ENCODE results near the gene ADGRE1.
"Not testable (repeated sequence)": the region's sequence is repeated elsewhere in the genome, so short reads cannot be mapped to it uniquely, and the experiment has no call there.

Gene ADGRE1

GRCh38 chr19:6865849-6866248 lies 21.5 kb upstream of the ADGRE1 start:
- Mint-ChIP-seq H3K4me3 (no peak overlapping the region), H3K27me3 (no peaks in the 10 kb centered on the region), H3K4me1 (peaks cover 26% of the 10 kb centered on the region), H3K36me3 (ENCODE audit: low read depth) (no peaks in the 10 kb centered on the region), H3K27ac (no peak overlapping the region), H3K9me3 (no peaks in the 10 kb centered on the region)
- ATAC-seq (no peak), DNase-seq (no peak)

GRCh38 chr19:6866741-6867151 lies 20.6 kb upstream of the ADGRE1 start:
- no peak overlapping the region for H3K27ac Mint-ChIP-seq
- H3K4me3 Mint-ChIP-seq: no peak overlapping the region
- no peak for ATAC-seq
- peaks cover 25% of the 10 kb centered on the region for H3K4me1 Mint-ChIP-seq
- H3K9me3 Mint-ChIP-seq: no peaks in the 10 kb centered on the region
- H3K27me3 Mint-ChIP-seq: no peaks in the 10 kb centered on the region
- no peak for DNase-seq
- H3K36me3 Mint-ChIP-seq (ENCODE audit: low read depth): no peaks in the 10 kb centered on the region

GRCh38 chr19:6868351-6868750 lies 19.0 kb upstream of the ADGRE1 start:
- ATAC-seq: no peak
- DNase-seq: no peak
- H3K9me3 Mint-ChIP-seq: no peaks in the 10 kb centered on the region
- no peak overlapping the region for H3K4me3 Mint-ChIP-seq
- H3K27me3 Mint-ChIP-seq: no peaks in the 10 kb centered on the region
- H3K36me3 Mint-ChIP-seq (ENCODE audit: low read depth): no peaks in the 10 kb centered on the region
- H3K27ac Mint-ChIP-seq: no peak overlapping the region
- H3K4me1 Mint-ChIP-seq: peaks cover 14% of the 10 kb centered on the region

GRCh38 chr19:6869151-6869882 lies 18.1 kb upstream of the ADGRE1 start:
- H3K27ac Mint-ChIP-seq; DNase-seq; H3K36me3 Mint-ChIP-seq (ENCODE audit: low read depth); ATAC-seq; H3K4me3 Mint-ChIP-seq; H3K27me3 Mint-ChIP-seq; H3K9me3 Mint-ChIP-seq: not testable (repeated sequence)
- peaks cover 10% of the 10 kb centered on the region for H3K4me1 Mint-ChIP-seq

GRCh38 chr19:6873708-6874431 lies 13.5 kb upstream of the ADGRE1 start:
- H3K27me3 Mint-ChIP-seq: peaks cover 2% of the 10 kb centered on the region
- peaks cover 5% of the 10 kb centered on the region for H3K4me1 Mint-ChIP-seq
- no peaks in the 10 kb centered on the region for H3K9me3 Mint-ChIP-seq
- DNase-seq (no peak), ATAC-seq (no peak)
- H3K27ac Mint-ChIP-seq: no peak overlapping the region
- H3K36me3 Mint-ChIP-seq (ENCODE audit: low read depth): no peaks in the 10 kb centered on the region
- no peak overlapping the region for H3K4me3 Mint-ChIP-seq

GRCh38 chr19:6875218-6875617 lies 12.2 kb upstream of the ADGRE1 start:
- ATAC-seq: no peak
- Mint-ChIP-seq H3K4me1 (peaks cover 5% of the 10 kb centered on the region), H3K27ac (no peak overlapping the region), H3K36me3 (ENCODE audit: low read depth) (no peaks in the 10 kb centered on the region), H3K4me3 (no peak overlapping the region), H3K9me3 (peaks cover 4% of the 10 kb centered on the region), H3K27me3 (peaks cover 2% of the 10 kb centered on the region)
- DNase-seq: no peak

GRCh38 chr19:6876748-6877147 lies 10.6 kb upstream of the ADGRE1 start:
- ATAC-seq (no peak), DNase-seq (no peak)
- Mint-ChIP-seq H3K36me3 (ENCODE audit: low read depth) (no peaks in the 10 kb centered on the region), H3K4me1 (peaks cover 5% of the 10 kb centered on the region), H3K9me3 (peaks cover 4% of the 10 kb centered on the region), H3K4me3 (no peak overlapping the region), H3K27ac (no peak overlapping the region), H3K27me3 (peaks cover 2% of the 10 kb centered on the region)

GRCh38 chr19:6877766-6878165 lies 9.6 kb upstream of the ADGRE1 start:
- DNase-seq (no peak), ATAC-seq (no peak)
- peaks cover 4% of the 10 kb centered on the region for H3K9me3 Mint-ChIP-seq
- H3K27me3 Mint-ChIP-seq: peaks cover 2% of the 10 kb centered on the region
- no peak overlapping the region for H3K27ac Mint-ChIP-seq
- H3K4me3 Mint-ChIP-seq: no peak overlapping the region
- H3K4me1 Mint-ChIP-seq: peaks cover 5% of the 10 kb centered on the region
- no peaks in the 10 kb centered on the region for H3K36me3 Mint-ChIP-seq (ENCODE audit: low read depth)

GRCh38 chr19:6886277-6886897 lies 992 bp upstream of the ADGRE1 start:
- H3K4me1 Mint-ChIP-seq: peaks cover 39% of the 10 kb centered on the region
- H3K36me3 Mint-ChIP-seq (ENCODE audit: low read depth): peaks cover 7% of the 10 kb centered on the region
- ATAC-seq (no peak), DNase-seq (no peak)
- no peak overlapping the region for H3K4me3 Mint-ChIP-seq
- H3K9me3 Mint-ChIP-seq: peaks cover 20% of the 10 kb centered on the region
- no peak overlapping the region for H3K27ac Mint-ChIP-seq
- peaks cover 2% of the 10 kb centered on the region for H3K27me3 Mint-ChIP-seq

GRCh38 chr19:6888967-6889366 lies 1.6 kb downstream of the ADGRE1 start:
- peaks cover 61% of the 10 kb centered on the region for H3K4me1 Mint-ChIP-seq
- H3K27me3 Mint-ChIP-seq: peaks cover 2% of the 10 kb centered on the region
- no peak overlapping the region for H3K4me3 Mint-ChIP-seq
- H3K9me3 Mint-ChIP-seq: peaks cover 34% of the 10 kb centered on the region
- DNase-seq (no peak), ATAC-seq (no peak)
- H3K27ac Mint-ChIP-seq: no peak overlapping the region
- H3K36me3 Mint-ChIP-seq (ENCODE audit: low read depth): peaks cover 13% of the 10 kb centered on the region

GRCh38 chr19:6890401-6890913 lies 3.1 kb downstream of the ADGRE1 start:
- Mint-ChIP-seq H3K9me3 (peaks cover 44% of the 10 kb centered on the region), H3K4me1 (peaks cover 61% of the 10 kb centered on the region), H3K4me3 (no peak overlapping the region), H3K36me3 (ENCODE audit: low read depth) (peaks cover 19% of the 10 kb centered on the region), H3K27me3 (peaks cover 2% of the 10 kb centered on the region), H3K27ac (no peak overlapping the region)
- DNase-seq (no peak), ATAC-seq (no peak)

GRCh38 chr19:6890938-6891337 lies 3.6 kb downstream of the ADGRE1 start:
- Mint-ChIP-seq H3K9me3 (peaks cover 44% of the 10 kb centered on the region), H3K4me1 (peaks cover 61% of the 10 kb centered on the region), H3K27me3 (peaks cover 2% of the 10 kb centered on the region), H3K27ac (peak overlapping the region; percentile 60), H3K36me3 (ENCODE audit: low read depth) (peaks cover 19% of the 10 kb centered on the region), H3K4me3 (no peak overlapping the region)
- DNase-seq (peak; percentile 36), ATAC-seq (no peak)

- DNase-seq (no peak), ATAC-seq (no peak)
- H3K27ac Mint-ChIP-seq: peak overlapping the region; percentile 40
- H3K27me3 Mint-ChIP-seq: peaks cover 2% of the 10 kb centered on the region
- H3K4me1 Mint-ChIP-seq: peaks cover 56% of the 10 kb centered on the region
- no peak overlapping the region for H3K4me3 Mint-ChIP-seq
- H3K9me3 Mint-ChIP-seq: peaks cover 46% of the 10 kb centered on the region
- peaks cover 21% of the 10 kb centered on the region for H3K36me3 Mint-ChIP-seq (ENCODE audit: low read depth)
Observed at GRCh38 chr19:6891761-6892385, 4.5 kb downstream of the ADGRE1 start.

GRCh38 chr19:6894313-6894712 lies 6.9 kb downstream of the ADGRE1 start:
- H3K27me3 Mint-ChIP-seq: no peaks in the 10 kb centered on the region
- peaks cover 38% of the 10 kb centered on the region for H3K4me1 Mint-ChIP-seq
- H3K9me3 Mint-ChIP-seq: peaks cover 34% of the 10 kb centered on the region
- no peak overlapping the region for H3K27ac Mint-ChIP-seq
- peaks cover 21% of the 10 kb centered on the region for H3K36me3 Mint-ChIP-seq (ENCODE audit: low read depth)
- no peak overlapping the region for H3K4me3 Mint-ChIP-seq
- DNase-seq (no peak), ATAC-seq (no peak)
